ENCODE measurements around the gene NCOA7.

DNA sequence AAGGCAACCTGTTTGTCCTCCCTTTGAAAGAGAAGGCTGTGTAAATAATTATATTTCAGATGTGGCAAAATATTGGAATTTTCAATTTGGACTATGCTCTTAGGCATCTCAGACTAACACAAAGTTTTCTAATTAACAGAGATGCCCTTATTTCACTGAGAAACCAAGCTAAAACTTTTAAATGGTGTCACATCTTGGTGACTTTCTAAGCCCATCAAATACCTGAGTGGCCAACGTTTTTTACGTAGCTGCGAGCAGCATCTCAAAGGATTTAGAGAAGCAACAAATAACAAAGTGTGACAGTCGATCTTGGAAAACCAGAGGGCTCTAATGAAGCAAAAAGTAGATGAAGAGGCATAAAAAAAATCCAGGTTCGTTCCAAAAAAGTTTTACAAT is 44.7 kb upstream of the NCOA7 start:
- TF ChIP-seq SPI1 (IDR thresholded peaks at IDR 0.05; ENCODE audit: borderline replicate concordance, low read depth, low read length) (no peak), POLR2AphosphoS5 (IDR thresholded peaks at IDR 0.05; ENCODE audit: control insufficient read depth, insufficient read depth, low read depth, low read length) (no peak)
- TF ChIP-seq, protein P1, sequence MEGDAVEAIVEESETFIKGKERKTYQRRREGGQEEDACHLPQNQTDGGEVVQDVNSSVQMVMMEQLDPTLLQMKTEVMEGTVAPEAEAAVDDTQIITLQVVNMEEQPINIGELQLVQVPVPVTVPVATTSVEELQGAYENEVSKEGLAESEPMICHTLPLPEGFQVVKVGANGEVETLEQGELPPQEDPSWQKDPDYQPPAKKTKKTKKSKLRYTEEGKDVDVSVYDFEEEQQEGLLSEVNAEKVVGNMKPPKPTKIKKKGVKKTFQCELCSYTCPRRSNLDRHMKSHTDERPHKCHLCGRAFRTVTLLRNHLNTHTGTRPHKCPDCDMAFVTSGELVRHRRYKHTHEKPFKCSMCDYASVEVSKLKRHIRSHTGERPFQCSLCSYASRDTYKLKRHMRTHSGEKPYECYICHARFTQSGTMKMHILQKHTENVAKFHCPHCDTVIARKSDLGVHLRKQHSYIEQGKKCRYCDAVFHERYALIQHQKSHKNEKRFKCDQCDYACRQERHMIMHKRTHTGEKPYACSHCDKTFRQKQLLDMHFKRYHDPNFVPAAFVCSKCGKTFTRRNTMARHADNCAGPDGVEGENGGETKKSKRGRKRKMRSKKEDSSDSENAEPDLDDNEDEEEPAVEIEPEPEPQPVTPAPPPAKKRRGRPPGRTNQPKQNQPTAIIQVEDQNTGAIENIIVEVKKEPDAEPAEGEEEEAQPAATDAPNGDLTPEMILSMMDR (IDR thresholded peaks at IDR 0.05 in 2 of 3, conservative IDR thresholded peaks at IDR 0.05 in 1 of 3; ENCODE audit: insufficient read depth in 2 of 3, low read depth in 1 of 3, low read length in 3 of 3): no peak
